GM12878 (cell line): ENCODE measurements around the gene PGM5. TPM values are rescaled to one million over a fixed set of nuclear protein-coding genes. Genes with fewer than 3 reads are reported as not detected.

ENCODE experiments used
- ATAC-seq: fragments of 200-7000 bp; cut with Tn5 transposase; 3 replicates; pipeline ENCODE4 v1.9.1; 2020; ENCODE audit warnings: mild to moderate bottlenecking, moderate library complexity
- BruUV-seq: library from RNA; stranded (reverse); fragments of 400-500 nt; replicated peaks from 2 replicates; lab custom pipeline; 2021; lab: Mats Ljungman, UMichigan
- CTCF ChIA-PET: fragments of 300-600 bp; sonication (Branson Sonifier 250); formaldehyde crosslinking; extraction: SDS; loops from one replicate; lab custom pipeline; 2021; ENCODE audit warnings: inconsistent platforms; lab: Yijun Ruan, JAX
- POLR2A ChIA-PET: fragments of 350-600 bp; formaldehyde crosslinking; extraction: SDS; loops from one replicate; lab custom pipeline; 2021; ENCODE audit warnings: inconsistent platforms; lab: Charles Lee
- RAD21 ChIA-PET: fragments of 300-600 bp; sonication (Branson Sonifier 250); formaldehyde crosslinking; loops from one replicate; lab custom pipeline; 2023; ENCODE audit warnings: antibody characterized with exemption; ENCODE audit not compliant: unreplicated experiment; lab: Charles Lee
- SMC1A ChIA-PET: fragments of 300-600 bp; sonication (Branson Sonifier 250); formaldehyde crosslinking; loops from one replicate; lab custom pipeline; 2023; ENCODE audit not compliant: unreplicated experiment, uncharacterized antibody; lab: Charles Lee
- DNase-seq: peaks from one replicate; pipeline ENCODE4 v3.0.0-alpha.2; 2011; ENCODE audit warnings: low read depth, low spot score
- FAIRE-seq: peaks from 3 replicates; lab custom pipeline; 2011; peaks lifted over from hg19 to GRCh38; lab: Jason Lieb, UNC
- H2AFZ ChIP-seq: 2 replicates; pipeline ENCODE4 v1.6.0; 2011; ENCODE audit warnings: low read depth, low read length, control low read depth; ENCODE audit not compliant: control insufficient read depth
- H3K27ac ChIP-seq: 2 replicates; pipeline ENCODE4 v1.5.1; 2011; ENCODE audit warnings: control low read depth; ENCODE audit not compliant: control insufficient read depth, insufficient read depth
- H3K27me3 ChIP-seq, 2 experiments: replicated peaks in 1 of 2; 2 replicates each; pipeline versions ENCODE4 v1.6.0 to v1.6.1; 2011; ENCODE audit warnings: low read length in 1 of 2; ENCODE audit not compliant: control insufficient read depth in 2 of 2, insufficient read depth in 2 of 2
- H3K36me3 ChIP-seq, 2 experiments: 2 replicates each; pipeline ENCODE4 v1.5.1; 2011; ENCODE audit warnings: low read length in 1 of 2; ENCODE audit not compliant: control insufficient read depth in 2 of 2, insufficient read depth in 2 of 2
- H3K4me1 ChIP-seq: 2 replicates; pipeline ENCODE4 v1.6.1; 2011; ENCODE audit warnings: mild to moderate bottlenecking, low read length, moderate library complexity, mixed read lengths; ENCODE audit not compliant: control insufficient read depth, insufficient read depth
- H3K4me2 ChIP-seq: 2 replicates; pipeline ENCODE4 v1.6.0; 2011; ENCODE audit warnings: control low read depth; ENCODE audit not compliant: control insufficient read depth, insufficient read depth
- H3K4me3 ChIP-seq: fragments of 200-600 bp; sonication (generic); 2 replicates; pipeline ENCODE4 v1.5.1; 2016
- H3K79me2 ChIP-seq: 2 replicates; pipeline ENCODE4 v1.6.0; 2011; ENCODE audit warnings: low read length; ENCODE audit not compliant: control insufficient read depth, insufficient read depth
- H3K9ac ChIP-seq: 2 replicates; pipeline ENCODE4 v1.8.0; 2011; ENCODE audit warnings: low read length, control low read depth, mixed read lengths; ENCODE audit not compliant: control insufficient read depth, insufficient read depth
- H3K9me3 ChIP-seq: replicated peaks from 3 replicates; pipeline ENCODE4 v1.5.1; 2011; ENCODE audit warnings: mild to moderate bottlenecking, low read length; ENCODE audit not compliant: control insufficient read depth, insufficient read depth
- H4K20me1 ChIP-seq: 2 replicates; pipeline ENCODE4 v1.6.0; 2011; ENCODE audit not compliant: control insufficient read depth, insufficient read depth
- CBX5 ChIP-seq: sonication (generic); IDR thresholded peaks from 2 replicates; pipeline ENCODE4 v1.6.1; 2016; ENCODE audit warnings: low read depth, moderate library complexity, mild to moderate bottlenecking, inconsistent platforms
- EZH2 ChIP-seq: IDR thresholded peaks from 2 replicates; pipeline ENCODE4 v1.6.1; 2012; ENCODE audit warnings: low read depth, mild to moderate bottlenecking, control low read depth, inconsistent platforms, low read length, borderline replicate concordance; ENCODE audit not compliant: control insufficient read depth
- KAT2A ChIP-seq: conservative IDR thresholded peaks from 2 replicates; pipeline ENCODE4 v1.6.1; 2011; ENCODE audit warnings: low read depth, low read length; ENCODE audit not compliant: control insufficient read depth
- NFYA ChIP-seq: IDR thresholded peaks from 2 replicates; pipeline ENCODE4 v1.6.1; 2011; ENCODE audit warnings: low read depth, mild to moderate bottlenecking, low read length, improper control_type of control experiment, borderline replicate concordance
- NR2C1 ChIP-seq: fragments of 450-650 bp; IDR thresholded peaks from 2 replicates; pipeline ENCODE4 v1.6.1; 2017; ENCODE audit warnings: antibody characterized with exemption, mild to moderate bottlenecking, moderate library complexity
- PAX8 ChIP-seq: fragments of 450-650 bp; IDR thresholded peaks from 2 replicates; pipeline ENCODE4 v1.6.1; 2017; ENCODE audit warnings: mild to moderate bottlenecking, moderate library complexity
- PML ChIP-seq: IDR thresholded peaks from 2 replicates; pipeline ENCODE4 v1.6.1; 2012; ENCODE audit warnings: low read length, inconsistent platforms
- RCOR1 ChIP-seq: conservative IDR thresholded peaks from 2 replicates; pipeline ENCODE4 v1.6.1; 2012; ENCODE audit warnings: low read depth, low read length, improper control_type of control experiment
- RELB ChIP-seq: fragments of 450-650 bp; IDR thresholded peaks from 2 replicates; pipeline ENCODE4 v1.6.1; 2017; ENCODE audit warnings: low read depth, mild to moderate bottlenecking, moderate library complexity
- SUZ12 ChIP-seq: fragments of 200-600 bp; sonication (generic); IDR thresholded peaks from one replicate; pipeline ENCODE4 v1.6.1; 2018; ENCODE audit warnings: antibody characterized with exemption, mild to moderate bottlenecking; ENCODE audit not compliant: unreplicated experiment
- ZBED1 ChIP-seq: IDR thresholded peaks from 2 replicates; pipeline ENCODE4 v1.6.1; 2016; ENCODE audit warnings: borderline replicate concordance
- ZNF217 ChIP-seq: fragments of 450-650 bp; IDR thresholded peaks from 2 replicates; pipeline ENCODE4 v1.6.1; 2017; ENCODE audit warnings: antibody characterized with exemption, mild to moderate bottlenecking
- ZNF384 ChIP-seq: IDR thresholded peaks from 2 replicates; pipeline ENCODE4 v1.6.1; 2012; ENCODE audit warnings: low read depth, mild to moderate bottlenecking, low read length, improper control_type of control experiment, borderline replicate concordance
- WGBS: methylation state at CpG from one replicate; pipeline ENCODE4 v1.1.6; 2016; ENCODE audit warnings: low lambda C conversion rate; ENCODE audit not compliant: insufficient replicate concordance, insufficient coverage; ENCODE audit errors: missing lambda C conversion rate; 5-methylcytosine and 5-hydroxymethylcytosine counted together
- in situ Hi-C: fragments of 300-500 bp; cut with MboI; formaldehyde crosslinking; loops from 9 replicates; pipeline ENCODE4 v1.14.3; 2018; ENCODE audit warnings: mixed read lengths
- intact Hi-C: fragments of 100-400 bp; cut with micrococcal nuclease; formaldehyde crosslinking; loops from one replicate; pipeline ENCODE4 v1.14.2; 2022; ENCODE audit not compliant: unreplicated experiment
- polyA plus RNA-seq, 11 experiments: library from polyadenylated mRNA; depleted of rRNA in 4 of 11; unstranded in 6 of 11; stranded (reverse) in 5 of 11; fragments of >200 nt; fragmentation: Nextera tagmentation in 4 of 11; fragmentation: Illumina TruSeq in 1 of 11; extraction: Ambion mirVana in 4 of 11; extraction: Trizol in 1 of 11; gene quantifications; 1 replicate in 1 of 11; 2 replicates in 10 of 11; pipeline versions ENCODE4 v1.2.1 to v1.2.3, GENCODE V29; 2011 to 2016; ENCODE audit warnings: inconsistent platforms in 2 of 11, missing spikeins in 2 of 11, low read depth in 1 of 11
- total RNA-seq, 4 experiments: library from RNA; depleted of rRNA in 3 of 4; stranded (reverse); fragments of >200 nt in 3 of 4; fragmentation: Illumina TruSeq in 1 of 4; extraction: Trizol in 1 of 4; gene quantifications; 2 replicates each; pipeline versions ENCODE4 v1.2.1 to v1.2.3, GENCODE V29; 2013 to 2021
- TF ChIP-seq, protein P1 (sequence below): fragments of 450-650 bp; IDR thresholded peaks from 2 replicates; pipeline ENCODE4 v1.6.1; 2017; ENCODE audit warnings: mild to moderate bottlenecking, moderate library complexity
- TF ChIP-seq, protein P2 (sequence below): fragments of 450-650 bp; formaldehyde crosslinking; IDR thresholded peaks from 2 replicates; pipeline ENCODE4 v1.4.0; 2022; ENCODE audit warnings: mild to moderate bottlenecking, moderate library complexity

The PGM5 gene
- total and polyA plus RNA-seq, 10 of the 15 experiments (the other 5 are each of a cell fraction or from before 2014, with no cell fraction given): 0.28 to 0.73 TPM; not detected in 8

DNA sequence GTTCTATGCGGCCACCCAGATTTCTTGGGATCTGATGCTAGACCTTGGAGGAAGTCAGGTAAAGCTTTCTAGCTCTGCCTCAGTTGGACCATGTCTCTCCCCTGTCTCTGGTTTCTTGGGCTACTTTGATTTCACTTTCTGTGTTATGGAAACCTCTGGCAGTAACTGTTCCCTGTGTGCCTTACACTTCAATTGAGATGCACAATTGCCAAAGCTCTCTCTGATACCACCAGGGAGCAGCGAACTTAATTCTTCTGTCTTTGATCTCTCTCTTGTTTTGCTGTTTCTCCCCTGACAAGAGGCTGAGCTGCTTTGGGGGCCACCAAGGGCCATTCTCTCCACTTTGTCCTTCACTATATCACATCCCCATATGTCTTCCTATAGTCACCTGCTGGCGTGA, 61.4 kb downstream of the PGM5 start:
- H3K27me3 ChIP-seq: peaks cover 0 to 2% of the 10 kb centered on the region in 2 experiments; a peak in 1 of 4 replicates
- H3K36me3 ChIP-seq: no peaks in the 10 kb centered on the region
- H2AFZ ChIP-seq: no peak overlapping the region
- H3K9ac ChIP-seq: no peak overlapping the region
- 46% methylated on average over 3 of the region's 3 CpGs for WGBS
- no peak for ATAC-seq
- in situ Hi-C loops: no loop called here
- no peak overlapping the region for H3K4me2 ChIP-seq
- ChIA-PET SMC1A (interaction anchor here (0.5 to 1.8 kb wide), 3 partner anchors 12 to 150 kb away, joined by 3 to 4 read pairs (median 3); no protein-coding TSS in a partner anchor), CTCF (interaction anchor here (0.6 to 1.8 kb wide), 8 partner anchors 8 to 153 kb away, joined by 3 to 5 read pairs (median 4); no protein-coding TSS in a partner anchor), POLR2A (no interaction called here), RAD21 (no interaction called here)
- no peak overlapping the region for H3K4me3 ChIP-seq
- H4K20me1 ChIP-seq: no peaks in the 10 kb centered on the region
- H3K79me2 ChIP-seq: no peaks in the 10 kb centered on the region
- no peaks in the 10 kb centered on the region for H3K4me1 ChIP-seq
- no peak for FAIRE-seq
- no peak for DNase-seq
- BruUV-seq: no TSS peak
- no peak overlapping the region for H3K27ac ChIP-seq
- no peaks in the 10 kb centered on the region for H3K9me3 ChIP-seq
- intact Hi-C loops: no loop called here
- TF ChIP-seq ZBED1: no peak
- TF ChIP-seq, protein P1, sequence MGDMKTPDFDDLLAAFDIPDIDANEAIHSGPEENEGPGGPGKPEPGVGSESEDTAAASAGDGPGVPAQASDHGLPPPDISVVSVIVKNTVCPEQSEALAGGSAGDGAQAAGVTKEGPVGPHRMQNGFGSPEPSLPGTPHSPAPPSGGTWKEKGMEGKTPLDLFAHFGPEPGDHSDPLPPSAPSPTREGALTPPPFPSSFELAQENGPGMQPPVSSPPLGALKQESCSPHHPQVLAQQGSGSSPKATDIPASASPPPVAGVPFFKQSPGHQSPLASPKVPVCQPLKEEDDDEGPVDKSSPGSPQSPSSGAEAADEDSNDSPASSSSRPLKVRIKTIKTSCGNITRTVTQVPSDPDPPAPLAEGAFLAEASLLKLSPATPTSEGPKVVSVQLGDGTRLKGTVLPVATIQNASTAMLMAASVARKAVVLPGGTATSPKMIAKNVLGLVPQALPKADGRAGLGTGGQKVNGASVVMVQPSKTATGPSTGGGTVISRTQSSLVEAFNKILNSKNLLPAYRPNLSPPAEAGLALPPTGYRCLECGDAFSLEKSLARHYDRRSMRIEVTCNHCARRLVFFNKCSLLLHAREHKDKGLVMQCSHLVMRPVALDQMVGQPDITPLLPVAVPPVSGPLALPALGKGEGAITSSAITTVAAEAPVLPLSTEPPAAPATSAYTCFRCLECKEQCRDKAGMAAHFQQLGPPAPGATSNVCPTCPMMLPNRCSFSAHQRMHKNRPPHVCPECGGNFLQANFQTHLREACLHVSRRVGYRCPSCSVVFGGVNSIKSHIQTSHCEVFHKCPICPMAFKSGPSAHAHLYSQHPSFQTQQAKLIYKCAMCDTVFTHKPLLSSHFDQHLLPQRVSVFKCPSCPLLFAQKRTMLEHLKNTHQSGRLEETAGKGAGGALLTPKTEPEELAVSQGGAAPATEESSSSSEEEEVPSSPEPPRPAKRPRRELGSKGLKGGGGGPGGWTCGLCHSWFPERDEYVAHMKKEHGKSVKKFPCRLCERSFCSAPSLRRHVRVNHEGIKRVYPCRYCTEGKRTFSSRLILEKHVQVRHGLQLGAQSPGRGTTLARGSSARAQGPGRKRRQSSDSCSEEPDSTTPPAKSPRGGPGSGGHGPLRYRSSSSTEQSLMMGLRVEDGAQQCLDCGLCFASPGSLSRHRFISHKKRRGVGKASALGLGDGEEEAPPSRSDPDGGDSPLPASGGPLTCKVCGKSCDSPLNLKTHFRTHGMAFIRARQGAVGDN: no peak
- TF ChIP-seq RELB: no peak
- TF ChIP-seq ZNF384: no peak
- TF ChIP-seq RCOR1: no peak
- TF ChIP-seq PAX8: no peak
- TF ChIP-seq, protein P2, sequence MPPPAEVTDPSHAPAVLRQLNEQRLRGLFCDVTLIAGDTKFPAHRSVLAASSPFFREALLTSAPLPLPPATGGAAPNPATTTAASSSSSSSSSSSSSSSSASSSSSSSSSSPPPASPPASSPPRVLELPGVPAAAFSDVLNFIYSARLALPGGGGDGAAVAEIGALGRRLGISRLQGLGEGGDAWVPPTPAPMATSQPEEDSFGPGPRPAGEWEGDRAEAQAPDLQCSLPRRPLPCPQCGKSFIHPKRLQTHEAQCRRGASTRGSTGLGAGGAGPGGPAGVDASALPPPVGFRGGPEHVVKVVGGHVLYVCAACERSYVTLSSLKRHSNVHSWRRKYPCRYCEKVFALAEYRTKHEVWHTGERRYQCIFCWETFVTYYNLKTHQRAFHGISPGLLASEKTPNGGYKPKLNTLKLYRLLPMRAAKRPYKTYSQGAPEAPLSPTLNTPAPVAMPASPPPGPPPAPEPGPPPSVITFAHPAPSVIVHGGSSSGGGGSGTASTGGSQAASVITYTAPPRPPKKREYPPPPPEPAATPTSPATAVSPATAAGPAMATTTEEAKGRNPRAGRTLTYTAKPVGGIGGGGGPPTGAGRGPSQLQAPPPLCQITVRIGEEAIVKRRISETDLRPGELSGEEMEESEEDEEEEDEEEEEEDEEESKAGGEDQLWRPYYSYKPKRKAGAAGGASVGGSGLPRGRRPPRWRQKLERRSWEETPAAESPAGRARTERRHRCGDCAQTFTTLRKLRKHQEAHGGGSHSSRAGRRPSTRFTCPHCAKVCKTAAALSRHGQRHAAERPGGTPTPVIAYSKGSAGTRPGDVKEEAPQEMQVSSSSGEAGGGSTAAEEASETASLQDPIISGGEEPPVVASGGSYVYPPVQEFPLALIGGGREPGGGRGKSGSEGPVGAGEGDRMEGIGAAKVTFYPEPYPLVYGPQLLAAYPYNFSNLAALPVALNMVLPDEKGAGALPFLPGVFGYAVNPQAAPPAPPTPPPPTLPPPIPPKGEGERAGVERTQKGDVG: no peak
- no peak for TF ChIP-seq SUZ12
- TF ChIP-seq CBX5: no peak
- no peak for TF ChIP-seq NFYA
- TF ChIP-seq ZNF217: no peak
- TF ChIP-seq NR2C1: no peak
- TF ChIP-seq PML: no peak
- TF ChIP-seq EZH2: no peak
- TF ChIP-seq KAT2A: no peak
